Parathyroid adenoma (tissue), 2 donors: ENCODE data around the gene NKAIN2.

Experiments used
- H2AFZ ChIP-seq: fragments of 300-600 bp; sonication (generic); one replicate; pipeline ENCODE4 v1.7.0; 2017; ENCODE audit warnings: antibody characterized with exemption, mild to moderate bottlenecking
- H3K27ac ChIP-seq: fragments of 300-600 bp; sonication (generic); one replicate; pipeline ENCODE4 v1.7.0; 2017
- H3K27me3 ChIP-seq: fragments of 300-600 bp; sonication (generic); one replicate; pipeline ENCODE4 v1.7.0; 2017; ENCODE audit warnings: low read length; ENCODE audit not compliant: control insufficient read depth, insufficient read depth
- H3K36me3 ChIP-seq: fragments of 300-600 bp; sonication (generic); one replicate; pipeline ENCODE4 v1.7.0; 2017; ENCODE audit warnings: low read length; ENCODE audit not compliant: control insufficient read depth, insufficient read depth
- H3K4me1 ChIP-seq: fragments of 300-600 bp; sonication (generic); one replicate; pipeline ENCODE4 v1.7.0; 2017; ENCODE audit warnings: control low read depth
- H3K4me2 ChIP-seq: fragments of 300-600 bp; sonication (generic); one replicate; pipeline ENCODE4 v1.7.0; 2017; ENCODE audit warnings: low read length
- H3K4me3 ChIP-seq: fragments of 300-600 bp; sonication (generic); one replicate; pipeline ENCODE4 v1.7.0; 2017; ENCODE audit warnings: low read depth, low read length
- H3K79me2 ChIP-seq: fragments of 300-600 bp; sonication (generic); one replicate; pipeline ENCODE4 v1.7.0; 2017; ENCODE audit warnings: control low read depth
- H3K9ac ChIP-seq: fragments of 300-600 bp; sonication (generic); one replicate; pipeline ENCODE4 v1.7.0; 2017; ENCODE audit warnings: mild to moderate bottlenecking
- H3K9me3 ChIP-seq: fragments of 300-600 bp; sonication (generic); one replicate; pipeline ENCODE4 v1.7.0; 2017; ENCODE audit warnings: low read length; ENCODE audit not compliant: control insufficient read depth
- CTCF ChIP-seq: fragments of 300-600 bp; sonication (generic); IDR thresholded peaks from one replicate; pipeline ENCODE4 v1.7.0; 2017; ENCODE audit warnings: antibody characterized with exemption, mild to moderate bottlenecking
- donor health status: primary hyperparathyroidism.

The NKAIN2 gene

GRCh38 chr6:124269733-124270132 is 466.1 kb downstream of the NKAIN2 start:
- no peak for TF ChIP-seq CTCF
- Histone ChIP-seq H3K4me1 (no peaks in the 10 kb centered on the region), H3K27me3 (no peaks in the 10 kb centered on the region), H3K9ac (no peak overlapping the region), H3K79me2 (no peaks in the 10 kb centered on the region), H3K9me3 (no peaks in the 10 kb centered on the region), H3K4me2 (no peak overlapping the region), H3K4me3 (no peak overlapping the region), H2AFZ (no peak overlapping the region), H3K36me3 (no peaks in the 10 kb centered on the region), H3K27ac (no peak overlapping the region)

DNA sequence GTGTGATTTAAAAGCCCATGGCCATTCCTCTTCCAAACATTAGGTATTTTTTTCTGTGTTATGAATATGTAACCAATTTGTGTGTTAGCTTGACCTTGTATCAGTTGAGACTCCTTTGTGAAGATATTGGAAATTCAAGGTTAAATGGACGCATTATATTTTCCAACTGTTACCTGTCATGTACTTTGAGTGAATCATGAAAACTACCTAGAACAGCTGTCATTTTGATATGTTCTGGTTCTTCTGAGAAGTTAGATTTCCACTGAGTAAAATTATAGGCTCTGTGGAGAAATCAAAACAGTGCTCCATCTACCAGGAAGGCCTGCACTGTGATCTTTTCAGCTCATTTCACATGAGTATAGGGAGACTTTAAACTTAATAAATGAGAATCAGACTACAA is 470.0 kb downstream of the NKAIN2 start:
- Histone ChIP-seq H3K36me3 (no peaks in the 10 kb centered on the region), H3K4me1 (no peaks in the 10 kb centered on the region), H3K27ac (no peak overlapping the region), H3K79me2 (no peaks in the 10 kb centered on the region), H3K4me2 (no peak overlapping the region), H3K9me3 (no peaks in the 10 kb centered on the region), H2AFZ (no peak overlapping the region), H3K4me3 (no peak overlapping the region), H3K27me3 (no peaks in the 10 kb centered on the region), H3K9ac (no peak overlapping the region)
- no peak for TF ChIP-seq CTCF

DNA sequence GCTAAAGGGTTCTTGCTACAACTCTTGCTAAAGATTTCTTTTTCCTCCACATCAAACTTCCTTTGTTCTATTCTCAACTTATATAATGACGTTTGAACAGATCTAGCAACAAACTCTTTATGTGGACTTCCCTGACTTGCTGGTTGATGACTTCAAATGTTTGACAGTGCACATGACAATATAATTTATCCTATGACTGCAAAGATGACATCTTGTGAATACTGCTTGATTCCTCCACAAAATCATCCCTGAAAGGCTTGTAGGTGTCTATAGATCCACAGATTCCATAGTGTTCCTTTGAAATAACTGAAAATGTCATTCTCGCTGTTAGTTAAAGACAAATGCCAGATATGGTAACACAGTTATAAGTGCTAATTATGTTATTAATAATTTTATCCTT is 478.9 kb downstream of the NKAIN2 start:
- H3K4me1 ChIP-seq: no peaks in the 10 kb centered on the region
- no peak overlapping the region for H3K27ac ChIP-seq
- no peaks in the 10 kb centered on the region for H3K27me3 ChIP-seq
- no peak overlapping the region for H3K4me3 ChIP-seq
- H2AFZ ChIP-seq: no peak overlapping the region
- no peak for TF ChIP-seq CTCF
- no peaks in the 10 kb centered on the region for H3K79me2 ChIP-seq
- H3K9me3 ChIP-seq: no peaks in the 10 kb centered on the region
- no peaks in the 10 kb centered on the region for H3K36me3 ChIP-seq
- no peak overlapping the region for H3K4me2 ChIP-seq
- H3K9ac ChIP-seq: no peak overlapping the region

- no peak for TF ChIP-seq CTCF
Measured at GRCh38 chr6:124283486-124283885, 479.8 kb downstream of the NKAIN2 start.

GRCh38 chr6:124285146-124285545 is 481.5 kb downstream of the NKAIN2 start:
- Histone ChIP-seq H3K4me2 (no peak overlapping the region), H3K27ac (no peak overlapping the region), H3K27me3 (no peaks in the 10 kb centered on the region), H3K9me3 (no peaks in the 10 kb centered on the region), H3K36me3 (no peaks in the 10 kb centered on the region), H3K9ac (no peak overlapping the region), H3K4me1 (no peaks in the 10 kb centered on the region), H3K79me2 (no peaks in the 10 kb centered on the region), H2AFZ (no peak overlapping the region), H3K4me3 (no peak overlapping the region)
- TF ChIP-seq CTCF: no peak

More at GRCh38 chr6:124283486-124283885, 479.8 kb downstream of the NKAIN2 start:
- H3K27ac ChIP-seq: no peak overlapping the region
- H3K9me3 ChIP-seq: no peaks in the 10 kb centered on the region
- H3K27me3 ChIP-seq: no peaks in the 10 kb centered on the region
- no peak overlapping the region for H2AFZ ChIP-seq
- no peak overlapping the region for H3K4me3 ChIP-seq
- no peaks in the 10 kb centered on the region for H3K79me2 ChIP-seq
- no peak overlapping the region for H3K4me2 ChIP-seq
- H3K4me1 ChIP-seq: no peaks in the 10 kb centered on the region
- no peaks in the 10 kb centered on the region for H3K36me3 ChIP-seq
- H3K9ac ChIP-seq: no peak overlapping the region
